Heart left ventricle (tissue), 13 donors: ENCODE results near the gene FGF14.

Experiments
- CTCF ChIP-seq, 12 donors: fragments of 200-600 bp; sonication (generic) in 4 of 12; IDR thresholded peaks; one replicate each; pipeline versions ENCODE4 v1.5.0 to v1.8.0; 2018 to 2022; ENCODE audit warnings: antibody characterized with exemption in 12 of 12, mild to moderate bottlenecking in 5 of 12
- POLR2A ChIP-seq, 2 donors: fragments of 450-650 bp; IDR thresholded peaks; one replicate each; pipeline ENCODE4 v1.6.1; 2017; ENCODE audit warnings: antibody characterized with exemption in 2 of 2, mild to moderate bottlenecking in 2 of 2, moderate library complexity in 2 of 2
- donor health status: ischemic (EF 13 %, LVEDD 7.1; RV severe dilation, severe dysfunction).
- donor health status: DM: no; HTN: yes; CAD: no.
- donor health status: DM: no; HTN: no; CAD: no.
- donor health status: ischemic (EF 25% LVEDD 6.9; RV normal size, moderate dysfunction).
- donor health status: ischemic (EF 25% LVEDD 5.7; RV mildly dilated, moderate dysfunction).
- donor health status: ischemic (EF 35%, LVEDD 5.7; RV mildly dilated, moderate dysfunction).
- donor health status: nonischemic (EF 11% LVEDD 7.7; RV severe dilation, severe dysfunction).
- donor health status: DM: yes; HTN: yes; CAD: no.
- donor health status: PGD.
- donor health status: ischemic (EF 29% LVEDD 5.4; RV normal size, mild dysfunction).
- donor health status: nonischemic (EF 23%, LVEDD 6.1; RV moderate dilation, normal function).

DNA sequence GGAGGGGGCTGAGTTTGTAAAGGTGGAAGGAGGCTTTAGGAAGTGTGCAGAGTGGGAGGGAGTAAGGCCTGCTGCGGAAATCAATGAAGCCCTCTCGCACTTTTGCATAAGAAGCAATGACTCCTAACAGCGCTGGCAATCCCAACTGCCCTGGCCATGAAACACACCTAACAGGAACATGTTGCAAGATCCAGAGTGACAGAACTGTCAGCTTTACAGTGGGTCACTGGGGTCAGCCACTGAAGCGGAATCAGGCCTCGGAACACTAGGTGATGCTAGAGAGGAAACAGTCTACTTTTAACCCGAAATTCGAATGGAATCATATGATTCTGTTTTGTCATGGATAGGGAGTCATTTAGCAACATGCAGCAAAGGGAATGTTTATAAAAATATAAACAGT lies 54.4 kb downstream of the FGF14 start:
- TF ChIP-seq POLR2A (IDR thresholded peaks at IDR 0.05) (no peak), CTCF (IDR thresholded peaks at IDR 0.05) (no peak)
